GM19328 (cell line): ENCODE data around the gene BBS2.
"Not testable (repeated sequence)": the region's sequence is repeated elsewhere in the genome, so short reads cannot be mapped to it uniquely, and the experiment has no call there.

Experiments
- ATAC-seq: cut with Tn5 transposase; IDR thresholded peaks from one replicate; pipeline ENCODE4 v1.9.1; 2021; ENCODE audit warnings: mild to moderate bottlenecking, moderate library complexity; ENCODE audit not compliant: unreplicated experiment

The BBS2 gene

GRCh38 chr16:56525236-56525635 lies 5.4 kb upstream of the BBS2 start:
- no peak for ATAC-seq

GRCh38 chr16:56520251-56520577 lies 390 bp upstream of the BBS2 start:
- ATAC-seq, result no peak

GRCh38 chr16:56518425-56518824 lies 1.4 kb downstream of the BBS2 start:
- ATAC-seq, result no peak

GRCh38 chr16:56517206-56517605 lies 2.6 kb downstream of the BBS2 start:
- no peak for ATAC-seq

GRCh38 chr16:56515665-56516064 lies 4.2 kb downstream of the BBS2 start:
- no peak for ATAC-seq

- no peak for ATAC-seq
Observed at GRCh38 chr16:56514845-56515244, 5.0 kb downstream of the BBS2 start.

- no peak for ATAC-seq
Observed at GRCh38 chr16:56513972-56514371, 5.9 kb downstream of the BBS2 start.

- ATAC-seq, result no peak
Observed at GRCh38 chr16:56513091-56513490, 6.7 kb downstream of the BBS2 start.

- ATAC-seq, result no peak
Observed at GRCh38 chr16:56512025-56512424, 7.8 kb downstream of the BBS2 start.

GRCh38 chr16:56510544-56510943 lies 9.3 kb downstream of the BBS2 start:
- no peak for ATAC-seq

GRCh38 chr16:56506941-56507340 lies 12.9 kb downstream of the BBS2 start:
- no peak for ATAC-seq

- no peak for ATAC-seq
Observed at GRCh38 chr16:56505181-56505580, 14.6 kb downstream of the BBS2 start.

- ATAC-seq, result no peak
Observed at GRCh38 chr16:56493815-56494214, 26.0 kb downstream of the BBS2 start.

GRCh38 chr16:56493126-56493525 lies 26.7 kb downstream of the BBS2 start:
- ATAC-seq, result no peak

GRCh38 chr16:56491657-56492261 lies 28.1 kb downstream of the BBS2 start:
- ATAC-seq, result no peak

- ATAC-seq, result not testable (repeated sequence)
Observed at GRCh38 chr16:56488868-56489267, 31.0 kb downstream of the BBS2 start.

GRCh38 chr16:56488035-56488434 lies 31.8 kb downstream of the BBS2 start:
- ATAC-seq, result no peak

- ATAC-seq, result no peak
Observed at GRCh38 chr16:56483394-56483793, 36.4 kb downstream of the BBS2 start.

GRCh38 chr16:56482683-56483236 lies 37.1 kb downstream of the BBS2 start:
- no peak for ATAC-seq

GRCh38 chr16:56481468-56482122 lies 38.2 kb downstream of the BBS2 start:
- no peak for ATAC-seq

GRCh38 chr16:56480776-56481467 lies 38.9 kb downstream of the BBS2 start:
- no peak for ATAC-seq

GRCh38 chr16:56479469-56479868 lies 40.4 kb downstream of the BBS2 start:
- no peak for ATAC-seq
